22Rv1 (cell line): Measurements from ENCODE around the gene KNDC1.

Source experiments
- ZFX ChIP-seq: fragments of 450-650 bp; IDR thresholded peaks from 2 replicates; pipeline ENCODE4 v1.6.1; 2017; ENCODE audit warnings: antibody characterized with exemption, borderline replicate concordance
- TF ChIP-seq, protein P1 (sequence below): fragments of 450-650 bp; IDR thresholded peaks from 2 replicates; pipeline ENCODE4 v1.5.1; 2017; ENCODE audit warnings: mild to moderate bottlenecking

DNA sequence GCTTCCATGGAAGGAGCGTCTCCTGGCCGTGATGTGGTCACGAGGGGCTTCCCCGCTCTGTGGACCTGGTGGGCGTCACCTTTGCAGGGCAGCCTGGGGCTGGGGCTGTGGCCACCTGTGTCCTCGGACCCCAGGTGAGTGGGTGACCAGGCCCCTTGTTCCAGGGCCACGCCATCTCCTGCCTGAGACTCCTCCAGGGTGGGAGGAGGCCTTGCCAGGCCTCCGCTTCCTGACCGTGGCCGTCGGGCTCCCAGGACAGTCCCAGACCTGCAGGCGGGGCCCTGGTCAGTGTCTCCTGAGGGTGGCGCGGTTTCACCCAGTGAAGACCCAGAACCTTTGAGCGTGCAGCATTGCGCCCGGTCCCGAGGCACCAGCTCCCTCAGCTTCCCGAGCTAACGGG is 49.6 kb downstream of the KNDC1 start:
- TF ChIP-seq, protein P1, sequence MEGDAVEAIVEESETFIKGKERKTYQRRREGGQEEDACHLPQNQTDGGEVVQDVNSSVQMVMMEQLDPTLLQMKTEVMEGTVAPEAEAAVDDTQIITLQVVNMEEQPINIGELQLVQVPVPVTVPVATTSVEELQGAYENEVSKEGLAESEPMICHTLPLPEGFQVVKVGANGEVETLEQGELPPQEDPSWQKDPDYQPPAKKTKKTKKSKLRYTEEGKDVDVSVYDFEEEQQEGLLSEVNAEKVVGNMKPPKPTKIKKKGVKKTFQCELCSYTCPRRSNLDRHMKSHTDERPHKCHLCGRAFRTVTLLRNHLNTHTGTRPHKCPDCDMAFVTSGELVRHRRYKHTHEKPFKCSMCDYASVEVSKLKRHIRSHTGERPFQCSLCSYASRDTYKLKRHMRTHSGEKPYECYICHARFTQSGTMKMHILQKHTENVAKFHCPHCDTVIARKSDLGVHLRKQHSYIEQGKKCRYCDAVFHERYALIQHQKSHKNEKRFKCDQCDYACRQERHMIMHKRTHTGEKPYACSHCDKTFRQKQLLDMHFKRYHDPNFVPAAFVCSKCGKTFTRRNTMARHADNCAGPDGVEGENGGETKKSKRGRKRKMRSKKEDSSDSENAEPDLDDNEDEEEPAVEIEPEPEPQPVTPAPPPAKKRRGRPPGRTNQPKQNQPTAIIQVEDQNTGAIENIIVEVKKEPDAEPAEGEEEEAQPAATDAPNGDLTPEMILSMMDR: no peak
- no peak for TF ChIP-seq ZFX
